Stimulated activated CD4-positive, alpha-beta T cell treated with anti-CD3 and anti-CD28 coated beads, Interleukin-4, amount 100 ng/mL, for 4 hours (primary cell): ENCODE results near the gene MAPK14.
"Not testable (repeated sequence)": the region's sequence is repeated elsewhere in the genome, so short reads cannot be mapped to it uniquely, and the experiment has no call there.

Experiments used
- DNase-seq, 2 experiments: peaks; one replicate each; pipeline ENCODE4 v3.0.0-alpha.2; 2020

MAPK14 gene

GRCh38 chr6:36110050-36110449 lies 82.4 kb downstream of the MAPK14 start:
- no peak for DNase-seq

GRCh38 chr6:36110863-36111262 lies 83.3 kb downstream of the MAPK14 start:
- no peak for DNase-seq

- DNase-seq: no peak
These were observed 83.9 kb downstream of the MAPK14 start for GRCh38 chr6:36111526-36111925.

GRCh38 chr6:36113049-36113448 lies 85.4 kb downstream of the MAPK14 start:
- DNase-seq: no peak

- no peak for DNase-seq
These were observed 86.1 kb downstream of the MAPK14 start for GRCh38 chr6:36113703-36114102.

- no peak for DNase-seq
These were observed 87.3 kb downstream of the MAPK14 start for GRCh38 chr6:36114798-36115408.

GRCh38 chr6:36115412-36115811 lies 87.8 kb downstream of the MAPK14 start:
- no peak for DNase-seq

- DNase-seq: no peak
These were observed 88.7 kb downstream of the MAPK14 start for GRCh38 chr6:36116066-36116864.

GRCh38 chr6:36116943-36117342 lies 89.3 kb downstream of the MAPK14 start:
- no peak for DNase-seq

- DNase-seq: no peak
These were observed 90.3 kb downstream of the MAPK14 start for GRCh38 chr6:36117658-36118549.

GRCh38 chr6:36118550-36119107 lies 91.0 kb downstream of the MAPK14 start:
- peak; percentile 38 to 67 for DNase-seq

GRCh38 chr6:36119209-36119608 lies 91.6 kb downstream of the MAPK14 start:
- no peak for DNase-seq

GRCh38 chr6:36120018-36120417 lies 92.4 kb downstream of the MAPK14 start:
- DNase-seq: no peak

- DNase-seq: peak; percentile 49 to 80
These were observed 92.9 kb downstream of the MAPK14 start for GRCh38 chr6:36120539-36120938.

GRCh38 chr6:36120979-36121786 lies 93.6 kb downstream of the MAPK14 start:
- peak; percentile 51 to 55 for DNase-seq

- DNase-seq: no peak
These were observed 94.3 kb downstream of the MAPK14 start for GRCh38 chr6:36121787-36122494.

- DNase-seq: no peak
These were observed 95.1 kb downstream of the MAPK14 start for GRCh38 chr6:36122495-36123269.

- peak; percentile 82 to 88 for DNase-seq
These were observed 95.9 kb downstream of the MAPK14 start for GRCh38 chr6:36123270-36124139.

- DNase-seq: not testable (repeated sequence)
These were observed 96.7 kb downstream of the MAPK14 start for GRCh38 chr6:36124346-36124745.

- no peak for DNase-seq
These were observed 97.3 kb downstream of the MAPK14 start for GRCh38 chr6:36124881-36125280.
